ENCODE results near the gene CELSR1. TPM values are rescaled to one million over a fixed set of nuclear protein-coding genes. Genes with fewer than 3 reads are reported as not detected.

The CELSR1 gene
- total and polyA plus RNA-seq, 7 donors, result 0.23 to 5.0 (median 0.82) TPM

- WGBS, 2 donors, result 92 to 93% methylated on average over 7 of the region's 7 CpGs
- H3K9me3 ChIP-seq, result no peaks in the 10 kb centered on the region
- no peak for DNase-seq
- no peaks in the 10 kb centered on the region for H3K27me3 ChIP-seq
- peaks cover 50 to 98% (median 66%) of the 10 kb centered on the region in 4 donors for H3K36me3 ChIP-seq
- intact Hi-C loops (cut with DNase I), result no loop called here
- peaks cover 0 to 15% (median 5%) of the 10 kb centered on the region in 4 donors for H3K4me1 ChIP-seq
- peak overlapping the region in 1 of 4 donors; percentile 12 for H3K27ac ChIP-seq
- TF ChIP-seq CTCF (IDR thresholded peaks at IDR 0.05) (no peak), POLR2AphosphoS5 (IDR thresholded peaks at IDR 0.05) (no peak), EP300 (IDR thresholded peaks at IDR 0.05) (no peak), POLR2A (IDR thresholded peaks at IDR 0.05) (no peak)
- H3K4me3 ChIP-seq, result no peak overlapping the region
Observed at GRCh38 chr22:46350121-46350520, 187.3 kb downstream of the CELSR1 start.

GRCh38 chr22:46349681-46350080 lies 187.7 kb downstream of the CELSR1 start:
- H3K36me3 ChIP-seq, result peaks cover 50 to 99% (median 67%) of the 10 kb centered on the region in 4 donors
- intact Hi-C loops (cut with DNase I), result no loop called here

GRCh38 chr22:46349238-46349637 lies 188.2 kb downstream of the CELSR1 start:
- no peaks in the 10 kb centered on the region for H3K27me3 ChIP-seq
- TF ChIP-seq CTCF (IDR thresholded peaks at IDR 0.05) (no peak), POLR2A (IDR thresholded peaks at IDR 0.05) (no peak), POLR2AphosphoS5 (IDR thresholded peaks at IDR 0.05) (no peak), EP300 (IDR thresholded peaks at IDR 0.05) (no peak)
- H3K27ac ChIP-seq, result peak overlapping the region in 1 of 4 donors; percentile 26
- H3K36me3 ChIP-seq, result peaks cover 50 to 99% (median 65%) of the 10 kb centered on the region in 4 donors
- peaks cover 0 to 15% (median 5%) of the 10 kb centered on the region in 4 donors for H3K4me1 ChIP-seq
- H3K4me3 ChIP-seq, result no peak overlapping the region
- WGBS, 2 donors, result 91% methylated on average over 18 of the region's 18 CpGs
- H3K9me3 ChIP-seq, result no peaks in the 10 kb centered on the region
- no peak for DNase-seq
- intact Hi-C loops (cut with DNase I), result no loop called here

More at GRCh38 chr22:46349681-46350080, 187.7 kb downstream of the CELSR1 start:
- DNase-seq, result no peak
- TF ChIP-seq POLR2A (IDR thresholded peaks at IDR 0.05) (no peak), CTCF (IDR thresholded peaks at IDR 0.05) (no peak), POLR2AphosphoS5 (IDR thresholded peaks at IDR 0.05) (no peak), EP300 (IDR thresholded peaks at IDR 0.05) (no peak)
- H3K27me3 ChIP-seq, result no peaks in the 10 kb centered on the region
- WGBS, 2 donors, result 81 to 87% methylated on average over 6 of the region's 6 CpGs
- no peak overlapping the region for H3K4me3 ChIP-seq
- H3K27ac ChIP-seq, result peak overlapping the region in 1 of 4 donors; percentile 26
- peaks cover 0 to 15% (median 5%) of the 10 kb centered on the region in 4 donors for H3K4me1 ChIP-seq
- no peaks in the 10 kb centered on the region for H3K9me3 ChIP-seq

- no peak for DNase-seq
- TF ChIP-seq POLR2A (IDR thresholded peaks at IDR 0.05) (no peak), CTCF (IDR thresholded peaks at IDR 0.05) (no peak), POLR2AphosphoS5 (IDR thresholded peaks at IDR 0.05) (no peak), EP300 (IDR thresholded peaks at IDR 0.05) (no peak)
- WGBS, 2 donors, result 95 to 97% methylated on average over 15 of the region's 15 CpGs
- peaks cover 0 to 15% (median 5%) of the 10 kb centered on the region in 4 donors for H3K4me1 ChIP-seq
- H3K4me3 ChIP-seq, result no peak overlapping the region
- H3K27ac ChIP-seq, result no peak overlapping the region
- no peaks in the 10 kb centered on the region for H3K9me3 ChIP-seq
- intact Hi-C loops (cut with DNase I), result no loop called here
- H3K36me3 ChIP-seq, result peaks cover 50 to 99% (median 58%) of the 10 kb centered on the region in 4 donors
- H3K27me3 ChIP-seq, result no peaks in the 10 kb centered on the region
Observed at GRCh38 chr22:46348099-46348695, 189.2 kb downstream of the CELSR1 start.

Data from sigmoid colon (tissue), 7 donors.